Peyer's patch (tissue), 4 donors: ENCODE results near the gene POLR1D. TPM values are rescaled to one million over a fixed set of nuclear protein-coding genes. Genes with fewer than 3 reads are reported as not detected.

Experiments used
- DNase-seq, 3 donors: peaks; one replicate each; pipeline ENCODE4 v3.0.0-alpha.2; 2017 to 2019
- H3K27ac ChIP-seq, 4 donors: fragments of 200-600 bp; sonication (generic); one replicate each; pipeline ENCODE4 v1.5.1; 2016 to 2019
- H3K27me3 ChIP-seq, 2 donors: fragments of 200-600 bp; sonication (generic); one replicate each; pipeline ENCODE4 v1.5.1; 2019
- H3K36me3 ChIP-seq, 3 donors: fragments of 200-600 bp; sonication (generic); one replicate each; pipeline ENCODE4 v1.5.1; 2016 to 2019
- H3K4me1 ChIP-seq, 4 donors: fragments of 200-600 bp; sonication (generic); one replicate each; pipeline ENCODE4 v1.5.1; 2016 to 2019
- H3K4me3 ChIP-seq, 4 donors: fragments of 200-600 bp; sonication (generic); 1 replicate in 3 of 4; 2 replicates in 1 of 4; pipeline ENCODE4 v1.5.1; 2016 to 2019; ENCODE audit warnings: mild to moderate bottlenecking in 1 of 4
- H3K9me3 ChIP-seq, 4 donors: fragments of 200-600 bp; sonication (generic); one replicate each; pipeline ENCODE4 v1.5.1; 2016 to 2019; ENCODE audit warnings: mild to moderate bottlenecking in 1 of 4
- POLR2A ChIP-seq, 2 donors: fragments of 450-650 bp; IDR thresholded peaks; one replicate each; pipeline ENCODE4 v1.5.1; 2017; ENCODE audit warnings: antibody characterized with exemption in 2 of 2, mild to moderate bottlenecking in 2 of 2, moderate library complexity in 2 of 2
- total RNA-seq, 4 donors: library from RNA; depleted of rRNA; stranded (reverse); fragments of >200 nt; gene quantifications; one replicate each; pipeline ENCODE4 v1.1.0, GENCODE V29; 2016
- TF ChIP-seq, protein P1 (sequence below), 6 experiments: fragments of 450-650 bp in 4 of 6; fragments of 200-600 bp in 2 of 6; sonication (generic) in 1 of 6; IDR thresholded peaks; one replicate each; pipeline ENCODE4 v1.5.1; 2017 to 2019; ENCODE audit warnings: antibody characterized with exemption in 6 of 6, mild to moderate bottlenecking in 3 of 6, moderate library complexity in 1 of 6

The POLR1D gene
- total RNA-seq, 4 donors from 2014 or later, result 83.3 to 104 (median 90.5) TPM

DNA sequence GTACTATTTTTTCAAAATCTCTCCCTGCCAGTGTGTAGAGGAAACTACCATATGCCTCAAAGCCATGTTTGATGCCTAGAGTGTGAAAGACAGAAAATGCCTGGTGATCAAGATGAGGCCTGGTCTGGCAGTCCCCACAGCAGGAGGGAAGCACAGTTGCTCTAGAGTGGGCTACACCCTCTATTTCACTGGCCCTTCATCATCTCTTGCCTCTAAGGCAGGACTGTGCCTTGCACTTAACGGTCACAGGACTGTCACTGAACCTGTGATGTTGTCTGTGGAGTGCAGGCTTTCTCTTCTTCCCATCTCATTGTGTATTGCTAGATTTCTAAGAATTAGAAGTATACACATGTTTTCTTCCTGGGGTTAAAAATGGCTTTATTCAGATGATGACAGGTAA is 16.3 kb downstream of the POLR1D start:
- TF ChIP-seq, protein P1, sequence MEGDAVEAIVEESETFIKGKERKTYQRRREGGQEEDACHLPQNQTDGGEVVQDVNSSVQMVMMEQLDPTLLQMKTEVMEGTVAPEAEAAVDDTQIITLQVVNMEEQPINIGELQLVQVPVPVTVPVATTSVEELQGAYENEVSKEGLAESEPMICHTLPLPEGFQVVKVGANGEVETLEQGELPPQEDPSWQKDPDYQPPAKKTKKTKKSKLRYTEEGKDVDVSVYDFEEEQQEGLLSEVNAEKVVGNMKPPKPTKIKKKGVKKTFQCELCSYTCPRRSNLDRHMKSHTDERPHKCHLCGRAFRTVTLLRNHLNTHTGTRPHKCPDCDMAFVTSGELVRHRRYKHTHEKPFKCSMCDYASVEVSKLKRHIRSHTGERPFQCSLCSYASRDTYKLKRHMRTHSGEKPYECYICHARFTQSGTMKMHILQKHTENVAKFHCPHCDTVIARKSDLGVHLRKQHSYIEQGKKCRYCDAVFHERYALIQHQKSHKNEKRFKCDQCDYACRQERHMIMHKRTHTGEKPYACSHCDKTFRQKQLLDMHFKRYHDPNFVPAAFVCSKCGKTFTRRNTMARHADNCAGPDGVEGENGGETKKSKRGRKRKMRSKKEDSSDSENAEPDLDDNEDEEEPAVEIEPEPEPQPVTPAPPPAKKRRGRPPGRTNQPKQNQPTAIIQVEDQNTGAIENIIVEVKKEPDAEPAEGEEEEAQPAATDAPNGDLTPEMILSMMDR (IDR thresholded peaks at IDR 0.05), result no peak
- TF ChIP-seq POLR2A (IDR thresholded peaks at IDR 0.05), result no peak
- Histone ChIP-seq H3K4me3 (no peak overlapping the region), H3K4me1 (peaks cover 0 to 12% (median 0%) of the 10 kb centered on the region in 4 donors), H3K27me3 (no peaks in the 10 kb centered on the region), H3K9me3 (no peaks in the 10 kb centered on the region), H3K36me3 (no peaks in the 10 kb centered on the region), H3K27ac (no peak overlapping the region)
- DNase-seq, result no peak

DNA sequence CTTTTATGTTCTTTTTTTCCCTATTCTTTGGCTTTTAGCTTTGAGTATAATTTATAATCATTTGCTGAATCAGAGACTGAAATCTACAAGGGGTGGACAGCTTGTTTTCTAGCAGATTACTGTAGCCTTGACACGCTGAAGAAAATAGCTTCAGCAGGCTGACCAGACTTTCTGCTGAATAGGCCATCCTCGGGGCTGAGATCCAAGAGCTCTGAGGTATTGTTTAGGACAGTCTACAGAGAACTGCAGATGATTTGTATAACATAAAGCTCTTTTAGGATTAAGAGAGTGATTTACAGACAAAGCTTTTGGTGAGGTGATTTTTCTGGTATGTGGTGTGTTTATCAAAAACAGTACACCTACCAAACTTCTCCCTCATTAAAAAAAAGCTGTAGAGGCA is 16.8 kb downstream of the POLR1D start:
- TF ChIP-seq, protein P1 (IDR thresholded peaks at IDR 0.05), result no peak
- no peak for TF ChIP-seq POLR2A (IDR thresholded peaks at IDR 0.05)
- peaks cover 0 to 14% (median 0%) of the 10 kb centered on the region in 4 donors for H3K4me1 ChIP-seq

DNA sequence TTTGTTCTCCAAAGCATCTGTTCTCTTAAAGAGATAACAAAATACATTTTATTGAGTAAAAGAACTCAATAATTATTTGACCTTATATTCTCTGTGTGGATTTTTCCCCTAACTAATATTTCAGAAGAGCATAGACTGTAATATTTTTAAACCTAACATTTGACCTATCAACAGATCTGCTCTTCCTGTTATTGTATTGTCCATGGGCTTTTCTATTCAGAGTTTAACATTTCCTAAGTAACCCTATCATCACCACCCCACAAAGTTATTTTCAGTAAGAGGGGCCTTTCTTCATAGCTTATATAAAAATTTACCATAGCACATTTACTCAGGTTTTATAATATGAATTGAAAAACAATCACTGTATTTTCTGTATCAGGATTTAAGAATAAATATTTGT is 17.5 kb downstream of the POLR1D start:
- H3K27ac ChIP-seq, result no peak overlapping the region
- no peaks in the 10 kb centered on the region for H3K9me3 ChIP-seq
- no peak overlapping the region for H3K4me3 ChIP-seq
- TF ChIP-seq POLR2A (IDR thresholded peaks at IDR 0.05), result no peak
- TF ChIP-seq, protein P1 (IDR thresholded peaks at IDR 0.05), result no peak
- H3K27me3 ChIP-seq, result no peaks in the 10 kb centered on the region
- H3K4me1 ChIP-seq, result peaks cover 0 to 21% (median 0%) of the 10 kb centered on the region in 4 donors
- DNase-seq, result no peak
- H3K36me3 ChIP-seq, result no peaks in the 10 kb centered on the region

More for the DNA sequence above, 16.8 kb downstream of the POLR1D start:
- H3K4me3 ChIP-seq, result no peak overlapping the region
- DNase-seq, result no peak
- peak overlapping the region in 1 of 4 donors; percentile 7 for H3K27ac ChIP-seq
- H3K27me3 ChIP-seq, result no peaks in the 10 kb centered on the region
- no peaks in the 10 kb centered on the region for H3K36me3 ChIP-seq
- no peaks in the 10 kb centered on the region for H3K9me3 ChIP-seq

DNA sequence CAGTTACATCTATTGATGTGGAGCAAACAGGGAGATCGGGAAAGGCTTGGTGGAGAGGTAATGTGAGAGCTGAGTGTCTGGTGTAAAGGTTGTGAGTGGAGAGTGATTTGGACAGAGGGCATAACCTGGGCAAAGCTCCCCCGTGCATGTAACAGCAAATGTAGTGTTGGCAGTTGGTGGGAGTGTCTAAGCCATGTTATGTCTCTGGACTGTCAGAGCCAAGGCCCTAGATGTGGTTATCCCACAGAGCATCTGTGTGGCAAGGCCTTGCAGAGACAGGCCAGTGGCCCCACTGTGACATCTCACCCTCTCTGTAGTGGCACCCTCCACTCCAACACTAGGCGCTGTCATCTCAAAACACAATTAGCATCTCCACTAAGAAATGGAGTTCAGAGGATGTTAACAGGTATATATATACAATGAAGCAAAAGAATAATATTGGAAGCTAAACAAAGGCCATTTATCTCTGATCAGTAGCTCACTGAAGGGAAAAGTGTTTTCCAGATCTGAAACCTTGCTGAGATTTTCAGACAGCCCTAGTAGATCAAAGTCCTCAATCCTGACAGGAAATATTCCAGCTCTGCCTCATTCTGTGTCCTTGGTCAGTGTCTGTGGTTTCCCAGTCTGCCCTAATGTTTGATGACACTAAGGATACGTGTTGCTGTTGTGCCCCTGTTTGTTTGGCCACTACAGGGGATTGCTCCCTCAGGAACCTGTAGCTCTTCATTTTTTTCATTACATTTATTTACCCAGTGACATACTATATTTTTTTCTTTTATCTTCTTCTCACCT is 20.2 kb downstream of the POLR1D start:
- Histone ChIP-seq H3K36me3 (no peaks in the 10 kb centered on the region), H3K4me3 (no peak overlapping the region), H3K27me3 (no peaks in the 10 kb centered on the region), H3K27ac (no peak overlapping the region), H3K4me1 (peaks cover 0 to 17% (median 0%) of the 10 kb centered on the region in 4 donors), H3K9me3 (no peaks in the 10 kb centered on the region)
- no peak for DNase-seq
- TF ChIP-seq, protein P1 (IDR thresholded peaks at IDR 0.05), result no peak
- TF ChIP-seq POLR2A (IDR thresholded peaks at IDR 0.05), result no peak

DNA sequence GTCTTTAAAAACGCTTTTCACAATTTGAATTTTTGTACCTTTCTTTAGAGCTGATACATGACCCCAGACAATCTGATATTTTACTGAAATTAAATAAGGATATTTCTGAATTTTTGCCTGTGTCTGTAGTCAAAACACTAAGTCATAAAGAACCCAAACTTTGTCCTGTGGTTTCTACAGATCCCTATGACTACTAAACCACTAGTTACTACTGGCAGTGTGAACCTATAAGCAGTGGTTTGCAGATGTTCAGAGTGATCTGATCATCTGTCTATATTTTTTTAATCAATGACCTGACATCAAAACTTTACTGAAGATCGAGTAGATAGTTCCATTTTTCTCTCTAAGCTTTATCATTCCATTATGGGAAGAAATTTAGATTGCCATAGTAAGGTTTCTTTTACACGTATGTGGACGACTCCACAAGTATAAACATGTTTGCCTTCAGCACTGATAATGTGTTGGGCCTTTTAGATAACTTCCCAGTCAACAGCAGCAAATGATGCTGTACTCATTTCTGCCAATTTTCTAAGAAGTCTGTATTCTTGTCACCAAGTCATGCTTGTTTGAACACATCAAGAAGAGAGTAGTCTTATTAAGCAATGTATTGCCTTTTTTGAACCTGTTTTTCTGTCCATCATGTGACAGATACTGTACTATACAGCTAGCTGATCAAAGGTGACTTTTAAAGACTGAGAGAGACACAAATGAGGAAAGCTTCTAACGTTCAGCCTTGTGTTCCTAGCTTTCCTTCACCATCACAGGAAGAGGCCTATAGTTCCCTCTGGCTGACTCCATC is 21.8 kb downstream of the POLR1D start:
- Histone ChIP-seq H3K4me1 (peaks cover 0 to 16% (median 0%) of the 10 kb centered on the region in 4 donors), H3K27ac (no peak overlapping the region), H3K27me3 (no peaks in the 10 kb centered on the region), H3K4me3 (no peak overlapping the region), H3K36me3 (peaks cover 0 to 4% (median 0%) of the 10 kb centered on the region in 3 donors), H3K9me3 (no peaks in the 10 kb centered on the region)
- TF ChIP-seq, protein P1 (IDR thresholded peaks at IDR 0.05), result no peak
- TF ChIP-seq POLR2A (IDR thresholded peaks at IDR 0.05), result no peak
- DNase-seq, result no peak
